Stimulated activated CD8-positive, alpha-beta memory T cell treated with anti-CD3 and anti-CD28 coated beads, Interleukin-7, amount 100 ng/mL, for 1 hour (primary cell): ENCODE measurements around the gene CTNNA2.

ENCODE experiments used
- DNase-seq, 2 donors: peaks; one replicate each; pipeline ENCODE4 v3.0.0-alpha.2; 2020; ENCODE audit warnings: low read depth in 2 of 2

CTNNA2 gene

GRCh38 chr2:79788952-79789651 lies 276.3 kb downstream of the CTNNA2 start:
- no peak for DNase-seq

- no peak for DNase-seq
Observed at GRCh38 chr2:79789811-79790210, 277.0 kb downstream of the CTNNA2 start.

- DNase-seq, result no peak
Observed at GRCh38 chr2:79792090-79792489, 279.2 kb downstream of the CTNNA2 start.

- DNase-seq, result no peak
Observed at GRCh38 chr2:79793006-79793405, 280.2 kb downstream of the CTNNA2 start.

- DNase-seq, result no peak
Observed at GRCh38 chr2:79796641-79797040, 283.8 kb downstream of the CTNNA2 start.

- no peak for DNase-seq
Observed at GRCh38 chr2:79798776-79799175, 285.9 kb downstream of the CTNNA2 start.

- no peak for DNase-seq
Observed at GRCh38 chr2:79799729-79800128, 286.9 kb downstream of the CTNNA2 start.

- no peak for DNase-seq
Observed at GRCh38 chr2:79801082-79801481, 288.2 kb downstream of the CTNNA2 start.

GRCh38 chr2:79817288-79817687 lies 304.4 kb downstream of the CTNNA2 start:
- DNase-seq, result no peak

GRCh38 chr2:79820281-79820680 lies 307.4 kb downstream of the CTNNA2 start:
- DNase-seq, result no peak

GRCh38 chr2:79822136-79822535 lies 309.3 kb downstream of the CTNNA2 start:
- no peak for DNase-seq

GRCh38 chr2:79824086-79824786 lies 311.4 kb downstream of the CTNNA2 start:
- no peak for DNase-seq

- DNase-seq, result no peak
Observed at GRCh38 chr2:79827881-79828280, 315.0 kb downstream of the CTNNA2 start.

GRCh38 chr2:79830501-79830900 lies 317.6 kb downstream of the CTNNA2 start:
- DNase-seq, result no peak

GRCh38 chr2:79831961-79832360 lies 319.1 kb downstream of the CTNNA2 start:
- no peak for DNase-seq

- no peak for DNase-seq
Observed at GRCh38 chr2:79832511-79833234, 319.8 kb downstream of the CTNNA2 start.

- DNase-seq, result no peak
Observed at GRCh38 chr2:79833235-79833878, 320.5 kb downstream of the CTNNA2 start.

GRCh38 chr2:79835911-79836310 lies 323.1 kb downstream of the CTNNA2 start:
- DNase-seq, result no peak

GRCh38 chr2:79844011-79844410 lies 331.2 kb downstream of the CTNNA2 start:
- no peak for DNase-seq

GRCh38 chr2:79846878-79847277 lies 334.0 kb downstream of the CTNNA2 start:
- DNase-seq, result no peak

GRCh38 chr2:79849241-79849640 lies 336.4 kb downstream of the CTNNA2 start:
- no peak for DNase-seq

GRCh38 chr2:79849949-79850348 lies 337.1 kb downstream of the CTNNA2 start:
- no peak for DNase-seq
